ENCODE measurements around the gene FAM174C.

The FAM174C gene

DNA sequence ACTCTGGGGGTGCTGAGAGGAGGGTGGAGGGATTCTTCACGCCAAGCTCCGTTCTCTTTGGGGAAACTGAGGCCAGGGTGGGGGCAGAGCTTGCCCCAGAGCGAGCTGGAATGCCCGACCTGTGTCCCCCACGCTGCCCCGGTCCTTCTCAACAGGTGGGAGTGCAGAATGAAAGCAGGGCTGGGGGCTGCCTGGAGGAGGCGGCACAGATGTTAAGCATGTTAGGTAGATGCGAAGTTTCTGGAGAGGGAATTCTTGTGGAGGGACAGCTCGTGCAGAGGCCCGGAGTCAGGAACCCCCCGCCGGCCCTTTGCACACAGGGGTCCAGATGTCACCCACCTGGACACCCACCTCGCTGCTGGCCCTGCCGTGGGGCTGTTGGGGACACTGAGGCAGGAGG lies 19.4 kb downstream of the FAM174C start:
- CTCF ChIA-PET = no interaction called here
- no peak for DNase-seq (ENCODE audit: extremely low spot score)
- POLR2A ChIA-PET = no interaction called here
- TF ChIP-seq HDGF (IDR thresholded peaks at IDR 0.05; ENCODE audit: borderline replicate concordance) (no peak), PKNOX1 (IDR thresholded peaks at IDR 0.05) (no peak), NFRKB (IDR thresholded peaks at IDR 0.05) (no peak), CTBP1 (IDR thresholded peaks at IDR 0.05; ENCODE audit: borderline replicate concordance) (no peak), FOXM1 (IDR thresholded peaks at IDR 0.05; ENCODE audit: borderline replicate concordance) (no peak), LEF1 (IDR thresholded peaks at IDR 0.05; ENCODE audit: borderline replicate concordance) (no peak), FOXK2 (IDR thresholded peaks at IDR 0.05) (no peak), ELF4 (IDR thresholded peaks at IDR 0.05) (no peak), TARDBP (IDR thresholded peaks at IDR 0.05) (no peak), ZNF384 (IDR thresholded peaks at IDR 0.05) (no peak)

DNA sequence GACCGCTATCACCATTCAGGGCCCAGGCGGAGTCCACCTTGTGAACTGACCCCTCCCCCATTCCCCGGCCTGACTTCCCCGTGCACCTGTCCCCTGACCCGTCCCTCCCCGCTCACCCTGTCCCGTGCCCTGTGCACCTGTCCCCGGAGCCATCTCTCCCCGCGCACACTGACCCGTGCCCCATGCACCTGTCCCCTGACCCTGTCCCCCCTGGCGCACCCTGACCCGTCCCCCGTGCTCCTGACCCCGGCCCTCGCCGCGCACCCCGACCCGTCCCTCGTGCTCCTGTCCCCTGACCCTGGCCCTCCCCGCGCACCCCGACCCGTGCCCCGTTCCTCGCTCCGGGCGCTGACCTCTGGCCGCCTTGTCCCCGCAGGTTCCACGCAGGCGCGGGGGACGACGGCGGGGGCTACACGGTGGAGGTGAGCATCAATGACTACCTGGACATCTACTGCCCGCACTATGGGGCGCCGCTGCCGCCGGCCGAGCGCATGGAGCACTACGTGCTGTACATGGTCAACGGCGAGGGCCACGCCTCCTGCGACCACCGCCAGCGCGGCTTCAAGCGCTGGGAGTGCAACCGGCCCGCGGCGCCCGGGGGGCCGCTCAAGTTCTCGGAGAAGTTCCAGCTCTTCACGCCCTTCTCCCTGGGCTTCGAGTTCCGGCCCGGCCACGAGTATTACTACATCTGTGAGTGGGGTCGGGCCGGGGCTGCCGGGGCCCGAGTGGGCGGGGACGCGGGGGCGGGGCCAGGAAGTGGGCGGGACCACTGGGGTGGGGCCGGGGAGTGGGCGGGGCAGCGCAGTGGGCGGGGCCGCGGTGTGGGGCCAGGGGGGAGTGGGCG lies 20.1 kb downstream of the FAM174C start:
- TF ChIP-seq ZNF384 (IDR thresholded peaks at IDR 0.05) (no peak), SP1 (IDR thresholded peaks at IDR 0.05) (0 out of 2 replicates have a peak, but pooled peaks have one; percentile 6)
- POLR2A ChIA-PET = no interaction called here
- peak; percentile 89 for DNase-seq (ENCODE audit: extremely low spot score)
- CTCF ChIA-PET = no interaction called here

GRCh38 chr19:1296078-1296477 lies 20.7 kb downstream of the FAM174C start:
- TF ChIP-seq FOXK2 (IDR thresholded peaks at IDR 0.05) = no peak
- no peak for TF ChIP-seq ELF4 (IDR thresholded peaks at IDR 0.05)
- TF ChIP-seq CTBP1 (IDR thresholded peaks at IDR 0.05; ENCODE audit: borderline replicate concordance) = no peak
- TF ChIP-seq BHLHE40 (IDR thresholded peaks at IDR 0.05; ENCODE audit: borderline replicate concordance) = no peak
- TF ChIP-seq L3MBTL2 (conservative IDR thresholded peaks at IDR 0.05) = no peak
- TF ChIP-seq TARDBP (IDR thresholded peaks at IDR 0.05) = no peak
- TF ChIP-seq PKNOX1 (IDR thresholded peaks at IDR 0.05) = no peak
- no peak for TF ChIP-seq FOXA1 (IDR thresholded peaks at IDR 0.05)
- TF ChIP-seq ARNT (IDR thresholded peaks at IDR 0.05) = no peak
- TF ChIP-seq NFRKB (IDR thresholded peaks at IDR 0.05) = no peak
- TF ChIP-seq HDGF (IDR thresholded peaks at IDR 0.05; ENCODE audit: borderline replicate concordance) = no peak
- TF ChIP-seq ZNF384 (IDR thresholded peaks at IDR 0.05) = no peak
- no peak for TF ChIP-seq SP1 (IDR thresholded peaks at IDR 0.05)
- POLR2A ChIA-PET = no interaction called here
- no peak for DNase-seq (ENCODE audit: extremely low spot score)
- CTCF ChIA-PET = no interaction called here

GRCh38 chr19:1296575-1297271 lies 21.4 kb downstream of the FAM174C start:
- ChIA-PET POLR2A (no interaction called here), CTCF (no interaction called here)
- TF ChIP-seq HDGF (IDR thresholded peaks at IDR 0.05; ENCODE audit: borderline replicate concordance) = no peak
- TF ChIP-seq CTBP1 (IDR thresholded peaks at IDR 0.05; ENCODE audit: borderline replicate concordance) = no peak
- TF ChIP-seq FOXK2 (IDR thresholded peaks at IDR 0.05) = no peak
- TF ChIP-seq ELF4 (IDR thresholded peaks at IDR 0.05) = no peak
- no peak for TF ChIP-seq SP1 (IDR thresholded peaks at IDR 0.05)
- no peak for TF ChIP-seq TARDBP (IDR thresholded peaks at IDR 0.05)
- TF ChIP-seq ARNT (IDR thresholded peaks at IDR 0.05) = no peak
- no peak for TF ChIP-seq SUZ12 (IDR thresholded peaks at IDR 0.05)
- TF ChIP-seq LEF1 (IDR thresholded peaks at IDR 0.05; ENCODE audit: borderline replicate concordance) = no peak
- TF ChIP-seq BHLHE40 (IDR thresholded peaks at IDR 0.05; ENCODE audit: borderline replicate concordance) = no peak
- TF ChIP-seq L3MBTL2 (conservative IDR thresholded peaks at IDR 0.05) = no peak
- no peak for TF ChIP-seq NFRKB (IDR thresholded peaks at IDR 0.05)
- no peak for DNase-seq (ENCODE audit: extremely low spot score)

DNA sequence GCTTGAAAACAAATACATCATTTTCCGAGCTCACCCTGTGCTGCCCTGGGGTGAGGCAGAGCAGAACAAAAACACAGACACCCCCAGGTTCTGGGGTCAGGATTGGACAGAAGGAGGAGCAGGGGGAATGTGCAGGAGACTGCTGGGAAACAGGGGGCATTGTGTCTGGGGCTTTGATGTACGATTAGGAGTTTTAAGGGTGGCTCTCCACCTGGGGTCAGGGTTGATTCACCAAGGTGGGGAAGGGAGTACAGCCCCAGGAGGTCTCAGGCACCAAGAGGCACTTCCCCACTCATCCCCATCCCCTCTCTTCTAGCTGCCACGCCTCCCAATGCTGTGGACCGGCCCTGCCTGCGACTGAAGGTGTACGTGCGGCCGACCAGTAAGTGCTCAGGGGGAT lies 22.9 kb downstream of the FAM174C start:
- POLR2A ChIA-PET = interaction anchor here (1.4 kb wide), 1 partner anchor 23 kb away, joined by 4 read pairs; the partner anchor contains the start of gene FAM174C
- no peak for DNase-seq (ENCODE audit: extremely low spot score)
- TF ChIP-seq ARNT (IDR thresholded peaks at IDR 0.05) (no peak), BHLHE40 (IDR thresholded peaks at IDR 0.05; ENCODE audit: borderline replicate concordance) (no peak), SP1 (IDR thresholded peaks at IDR 0.05) (no peak), FOXM1 (IDR thresholded peaks at IDR 0.05; ENCODE audit: borderline replicate concordance) (no peak), SUZ12 (IDR thresholded peaks at IDR 0.05) (no peak), HDGF (IDR thresholded peaks at IDR 0.05; ENCODE audit: borderline replicate concordance) (no peak), FOXK2 (IDR thresholded peaks at IDR 0.05) (no peak), LEF1 (IDR thresholded peaks at IDR 0.05; ENCODE audit: borderline replicate concordance) (no peak), L3MBTL2 (conservative IDR thresholded peaks at IDR 0.05) (no peak), TARDBP (IDR thresholded peaks at IDR 0.05) (no peak), ELF4 (IDR thresholded peaks at IDR 0.05) (no peak), ZNF384 (IDR thresholded peaks at IDR 0.05) (no peak), PKNOX1 (IDR thresholded peaks at IDR 0.05) (no peak), FOXA1 (IDR thresholded peaks at IDR 0.05) (no peak), CTBP1 (IDR thresholded peaks at IDR 0.05; ENCODE audit: borderline replicate concordance) (no peak), NFRKB (IDR thresholded peaks at IDR 0.05) (no peak)
- CTCF ChIA-PET = no interaction called here

- DNase-seq (ENCODE audit: extremely low spot score) = no peak
- POLR2A ChIA-PET = no interaction called here
- CTCF ChIA-PET = no interaction called here
- no peak for TF ChIP-seq TARDBP (IDR thresholded peaks at IDR 0.05)
- no peak for TF ChIP-seq ZNF384 (IDR thresholded peaks at IDR 0.05)
- TF ChIP-seq ARNT (IDR thresholded peaks at IDR 0.05) = no peak
- TF ChIP-seq FOXA1 (IDR thresholded peaks at IDR 0.05) = no peak
- TF ChIP-seq PKNOX1 (IDR thresholded peaks at IDR 0.05) = no peak
- TF ChIP-seq NFRKB (IDR thresholded peaks at IDR 0.05) = no peak
Observed at GRCh38 chr19:1299801-1300200, 24.5 kb downstream of the FAM174C start.
